A673 (cell line): Measurements from ENCODE around the gene RGS3. TPM values are rescaled to one million over a fixed set of nuclear protein-coding genes. Genes with fewer than 3 reads are reported as not detected.

Experiments used
- BruUV-seq: library from RNA; stranded (reverse); fragments of 400-500 nt; replicated peaks from 2 replicates; lab custom pipeline; 2021; lab: Mats Ljungman, UMichigan
- CTCF ChIA-PET: fragments of 300-600 bp; sonication (Branson Sonifier 250); formaldehyde crosslinking; loops from one replicate; lab custom pipeline; 2022; ENCODE audit warnings: antibody characterized with exemption; lab: Charles Lee
- POLR2A ChIA-PET: fragments of 300-600 bp; sonication (Branson Sonifier 250); formaldehyde crosslinking; loops from one replicate; lab custom pipeline; 2022; ENCODE audit warnings: antibody characterized with exemption; ENCODE audit not compliant: low non-redundant PET; lab: Charles Lee
- DNase-seq: peaks from one replicate; pipeline ENCODE4 v3.0.0-alpha.2; 2015; ENCODE audit warnings: low spot score
- H3K27ac ChIP-seq: fragments of 200-600 bp; sonication (generic); 2 replicates; pipeline ENCODE4 v1.5.1; 2016; ENCODE audit warnings: mixed run types, low read depth, mild to moderate bottlenecking, mixed read lengths, antibody characterized with exemption, low read length; ENCODE audit not compliant: poor library complexity, severe bottlenecking
- H3K27me3 ChIP-seq: fragments of 200-600 bp; sonication (generic); replicated peaks from 2 replicates; pipeline ENCODE4 v1.6.1; 2017; ENCODE audit warnings: mixed run types, low read depth, mild to moderate bottlenecking, mixed read lengths, antibody characterized with exemption, low read length; ENCODE audit not compliant: insufficient read depth, poor library complexity
- H3K36me3 ChIP-seq: fragments of 200-600 bp; sonication (generic); 2 replicates; pipeline ENCODE4 v1.6.1; 2016; ENCODE audit warnings: mixed run types, mild to moderate bottlenecking, mixed read lengths, antibody characterized with exemption, low read length; ENCODE audit not compliant: insufficient read depth, poor library complexity, severe bottlenecking
- H3K4me1 ChIP-seq: fragments of 200-600 bp; sonication (generic); 2 replicates; pipeline ENCODE4 v1.6.1; 2017; ENCODE audit warnings: mixed run types, mild to moderate bottlenecking, mixed read lengths, antibody characterized with exemption, low read length; ENCODE audit not compliant: insufficient read depth, poor library complexity, severe bottlenecking
- H3K4me3 ChIP-seq: fragments of 200-600 bp; sonication (generic); 2 replicates; pipeline ENCODE4 v1.5.1; 2016; ENCODE audit warnings: low read depth, mixed run types, mild to moderate bottlenecking, mixed read lengths, low read length; ENCODE audit not compliant: poor library complexity, severe bottlenecking
- H3K9me3 ChIP-seq: fragments of 200-600 bp; sonication (generic); 2 replicates; pipeline ENCODE4 v1.6.1; 2016; ENCODE audit warnings: mixed run types, low read depth, mild to moderate bottlenecking, mixed read lengths, antibody characterized with exemption, low read length; ENCODE audit not compliant: poor library complexity, severe bottlenecking
- EZH2 ChIP-seq: fragments of 200-600 bp; sonication (generic); IDR thresholded peaks from 2 replicates; pipeline ENCODE4 v1.6.1; 2017; ENCODE audit warnings: borderline replicate concordance, low read depth, mild to moderate bottlenecking, mixed read lengths, antibody characterized with exemption, low read length; ENCODE audit not compliant: poor library complexity, severe bottlenecking
- intact Hi-C: fragments of 100-400 bp; cut with micrococcal nuclease; formaldehyde crosslinking; loops from one replicate; pipeline ENCODE4 v1.10.0; 2022; ENCODE audit not compliant: unreplicated experiment
- total RNA-seq: library from RNA; stranded (reverse); gene quantifications from 2 replicates; pipeline ENCODE4 v1.2.3, GENCODE V29; 2021
- TF ChIP-seq, protein P1 (sequence below): fragments of 300-800, 200-600 bp; sonication (generic); conservative IDR thresholded peaks from 2 replicates; pipeline ENCODE4 v1.5.1; 2017; ENCODE audit warnings: low read depth, mild to moderate bottlenecking, antibody characterized with exemption, low read length, moderate library complexity, mixed read lengths

Gene RGS3
- total RNA-seq, 1 experiment from 2014 or later = 19.2 TPM

- no peaks in the 10 kb centered on the region for H3K4me1 ChIP-seq
- H3K36me3 ChIP-seq = no peaks in the 10 kb centered on the region
- POLR2A ChIA-PET = no interaction called here
- BruUV-seq = no TSS peak
- DNase-seq = no peak
- CTCF ChIA-PET = no interaction called here
- no peak overlapping the region for H3K27ac ChIP-seq
- no peaks in the 10 kb centered on the region for H3K9me3 ChIP-seq
- intact Hi-C loops = no loop called here
- H3K27me3 ChIP-seq = no peaks in the 10 kb centered on the region
- no peak overlapping the region for H3K4me3 ChIP-seq
- TF ChIP-seq, protein P1, sequence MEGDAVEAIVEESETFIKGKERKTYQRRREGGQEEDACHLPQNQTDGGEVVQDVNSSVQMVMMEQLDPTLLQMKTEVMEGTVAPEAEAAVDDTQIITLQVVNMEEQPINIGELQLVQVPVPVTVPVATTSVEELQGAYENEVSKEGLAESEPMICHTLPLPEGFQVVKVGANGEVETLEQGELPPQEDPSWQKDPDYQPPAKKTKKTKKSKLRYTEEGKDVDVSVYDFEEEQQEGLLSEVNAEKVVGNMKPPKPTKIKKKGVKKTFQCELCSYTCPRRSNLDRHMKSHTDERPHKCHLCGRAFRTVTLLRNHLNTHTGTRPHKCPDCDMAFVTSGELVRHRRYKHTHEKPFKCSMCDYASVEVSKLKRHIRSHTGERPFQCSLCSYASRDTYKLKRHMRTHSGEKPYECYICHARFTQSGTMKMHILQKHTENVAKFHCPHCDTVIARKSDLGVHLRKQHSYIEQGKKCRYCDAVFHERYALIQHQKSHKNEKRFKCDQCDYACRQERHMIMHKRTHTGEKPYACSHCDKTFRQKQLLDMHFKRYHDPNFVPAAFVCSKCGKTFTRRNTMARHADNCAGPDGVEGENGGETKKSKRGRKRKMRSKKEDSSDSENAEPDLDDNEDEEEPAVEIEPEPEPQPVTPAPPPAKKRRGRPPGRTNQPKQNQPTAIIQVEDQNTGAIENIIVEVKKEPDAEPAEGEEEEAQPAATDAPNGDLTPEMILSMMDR = no peak
- no peak for TF ChIP-seq EZH2
These were observed 39.6 kb downstream of the RGS3 start for GRCh38 chr9:113503131-113503541.

GRCh38 chr9:113503613-113504211 is 40.2 kb downstream of the RGS3 start:
- CTCF ChIA-PET = no interaction called here
- DNase-seq = no peak
- no peaks in the 10 kb centered on the region for H3K36me3 ChIP-seq
- POLR2A ChIA-PET = no interaction called here
- TF ChIP-seq, protein P1 = no peak
- no peak for TF ChIP-seq EZH2
- H3K9me3 ChIP-seq = no peaks in the 10 kb centered on the region
- no peaks in the 10 kb centered on the region for H3K4me1 ChIP-seq
- intact Hi-C loops = no loop called here
- no TSS peak for BruUV-seq
- H3K27ac ChIP-seq = no peak overlapping the region
- H3K27me3 ChIP-seq = no peaks in the 10 kb centered on the region
- no peak overlapping the region for H3K4me3 ChIP-seq

DNA sequence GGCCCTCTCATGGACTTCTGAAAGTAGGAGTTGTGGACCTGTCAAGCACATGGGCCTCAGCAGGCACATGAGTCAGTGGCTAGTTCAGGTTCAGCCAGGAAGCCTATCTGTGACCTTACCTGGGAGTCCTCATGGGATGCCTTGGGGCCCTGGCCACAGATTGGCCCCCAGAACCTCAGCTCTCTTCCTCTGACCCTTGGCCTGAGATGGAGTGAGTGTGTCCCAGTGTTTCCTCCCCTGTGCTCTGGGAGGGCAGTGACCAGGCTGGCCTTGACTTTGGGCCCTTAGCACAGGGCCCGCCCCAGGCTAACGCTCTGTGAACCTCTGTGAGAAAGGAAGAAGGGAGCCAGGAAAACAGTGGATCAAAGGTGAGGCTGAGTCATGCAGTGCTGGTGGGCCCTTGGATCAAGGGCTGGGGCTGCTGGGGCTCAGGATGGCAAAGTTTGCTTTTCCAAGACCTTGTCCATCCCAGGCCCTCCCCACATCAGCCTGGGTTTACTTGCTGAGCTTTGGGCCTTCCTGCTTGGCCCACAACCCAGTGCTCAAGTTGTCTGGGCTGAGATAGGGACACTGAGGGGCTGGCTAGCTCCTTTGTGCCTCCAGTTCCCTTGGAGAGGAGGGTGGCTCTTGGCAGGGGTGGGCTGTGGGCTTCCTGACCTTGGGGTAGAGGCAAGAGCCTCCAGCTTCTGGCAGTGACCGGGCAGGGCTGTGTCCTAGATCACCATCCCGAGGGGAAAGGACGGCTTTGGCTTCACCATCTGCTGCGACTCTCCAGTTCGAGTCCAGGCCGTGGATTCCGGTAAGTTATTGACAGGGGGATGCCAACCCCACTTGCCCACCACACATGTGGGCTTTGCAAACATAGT is 41.4 kb downstream of the RGS3 start:
- Histone ChIP-seq H3K36me3 (no peaks in the 10 kb centered on the region), H3K4me3 (no peak overlapping the region), H3K9me3 (no peaks in the 10 kb centered on the region), H3K27ac (no peak overlapping the region), H3K27me3 (no peaks in the 10 kb centered on the region), H3K4me1 (no peaks in the 10 kb centered on the region)
- ChIA-PET POLR2A (no interaction called here), CTCF (no interaction called here)
- intact Hi-C loops = no loop called here
- no peak for DNase-seq
- BruUV-seq = no TSS peak
- no peak for TF ChIP-seq EZH2
- TF ChIP-seq, protein P1 = no peak
